Caco-2 (cell line): Measurements from ENCODE around the gene MCOLN2. TPM values are rescaled to one million over a fixed set of nuclear protein-coding genes. Genes with fewer than 3 reads are reported as not detected.

Source experiments
- BruUV-seq: library from RNA; stranded (reverse); fragments of 400-500 nt; replicated peaks from 2 replicates; lab custom pipeline; 2021; lab: Mats Ljungman, UMichigan
- CTCF ChIA-PET: fragments of 300-600 bp; sonication (Branson Sonifier 250); formaldehyde crosslinking; loops from one replicate; lab custom pipeline; 2022; ENCODE audit warnings: antibody characterized with exemption; lab: Charles Lee
- POLR2A ChIA-PET: fragments of 300-600 bp; sonication (Branson Sonifier 250); formaldehyde crosslinking; loops from one replicate; lab custom pipeline; 2022; ENCODE audit warnings: antibody characterized with exemption; lab: Charles Lee
- DNase-seq, 2 experiments: peaks; one replicate each; pipeline versions ENCODE4 v3.0.0 to v3.0.0-alpha.2; 2020 to 2022
- H3K27me3 ChIP-seq: replicated peaks from 2 replicates; pipeline ENCODE4 v1.6.0; 2011; ENCODE audit warnings: low read length; ENCODE audit not compliant: control insufficient read depth, insufficient read depth
- H3K36me3 ChIP-seq: 2 replicates; pipeline ENCODE4 v1.5.1; 2011; ENCODE audit warnings: low read length; ENCODE audit not compliant: control insufficient read depth, insufficient read depth
- H3K4me1 ChIP-seq: fragments of 250-450 bp; sonication (Bioruptor Pico); 2 replicates; pipeline ENCODE4 v1.5.1; 2020; ENCODE audit warnings: mild to moderate bottlenecking
- H3K4me3 ChIP-seq: 2 replicates; pipeline ENCODE4 v1.5.1; 2011; ENCODE audit warnings: low read depth, mild to moderate bottlenecking, control low read depth, low read length
- H3K9me3 ChIP-seq: fragments of 250-450 bp; sonication (Bioruptor Pico); 2 replicates; pipeline ENCODE4 v1.5.1; 2020; ENCODE audit warnings: mild to moderate bottlenecking, moderate library complexity
- H3K27ac Mint-ChIP-seq: one replicate; pipeline ENCODE4 v1.8.0; 2022; ENCODE audit warnings: mixed read lengths; ENCODE audit not compliant: unreplicated experiment
- H3K27me3 Mint-ChIP-seq: one replicate; pipeline ENCODE4 v1.8.0; 2022; ENCODE audit warnings: mixed read lengths; ENCODE audit not compliant: insufficient read depth, unreplicated experiment
- H3K36me3 Mint-ChIP-seq: one replicate; pipeline ENCODE4 v1.8.0; 2022; ENCODE audit warnings: mild to moderate bottlenecking, mixed read lengths; ENCODE audit not compliant: insufficient read depth, unreplicated experiment
- H3K4me1 Mint-ChIP-seq: one replicate; pipeline ENCODE4 v1.8.0; 2022; ENCODE audit warnings: low read depth, mixed read lengths; ENCODE audit not compliant: unreplicated experiment
- H3K4me3 Mint-ChIP-seq: one replicate; pipeline ENCODE4 v1.8.0; 2022; ENCODE audit warnings: mild to moderate bottlenecking, moderate library complexity, mixed read lengths; ENCODE audit not compliant: unreplicated experiment
- H3K9me3 Mint-ChIP-seq: one replicate; pipeline ENCODE4 v1.8.0; 2022; ENCODE audit warnings: mixed read lengths; ENCODE audit not compliant: unreplicated experiment
- CTCF ChIP-seq, 2 experiments: fragments of 200-600 bp in 1 of 2; IDR thresholded peaks; 1 replicate in 1 of 2; 2 replicates in 1 of 2; pipeline versions ENCODE4 v1.5.1 to v1.8.0; 2011 to 2022; ENCODE audit warnings: antibody characterized with exemption in 1 of 2, control low read depth in 1 of 2, inconsistent platforms in 1 of 2, low read depth in 1 of 2, low read length in 1 of 2, mild to moderate bottlenecking in 1 of 2, moderate library complexity in 1 of 2; ENCODE audit not compliant: insufficient read depth in 1 of 2, severe bottlenecking in 1 of 2, unreplicated experiment in 1 of 2
- intact Hi-C: fragments of 100-400 bp; cut with micrococcal nuclease; formaldehyde crosslinking; loops from one replicate; pipeline ENCODE4 v1.10.0; 2022; ENCODE audit not compliant: unreplicated experiment
- total RNA-seq: library from RNA; stranded (reverse); gene quantifications from 2 replicates; pipeline ENCODE4 v1.2.3, GENCODE V29; 2022

Gene MCOLN2
- total RNA-seq, 1 experiment from 2014 or later, result not detected

- no peaks in the 10 kb centered on the region for H3K27me3 ChIP-seq
- no peaks in the 10 kb centered on the region for H3K4me1 ChIP-seq
- ChIA-PET CTCF (no interaction called here), POLR2A (no interaction called here)
- no peak overlapping the region for H3K4me3 Mint-ChIP-seq
- no TSS peak for BruUV-seq
- no peaks in the 10 kb centered on the region for H3K36me3 ChIP-seq
- H3K9me3 ChIP-seq, result no peaks in the 10 kb centered on the region
- H3K4me1 Mint-ChIP-seq, result no peaks in the 10 kb centered on the region
- no peaks in the 10 kb centered on the region for H3K9me3 Mint-ChIP-seq
- no peak overlapping the region for H3K27ac Mint-ChIP-seq
- DNase-seq, result no peak
- H3K4me3 ChIP-seq, result no peak overlapping the region
- H3K36me3 Mint-ChIP-seq, result no peaks in the 10 kb centered on the region
- TF ChIP-seq CTCF (IDR thresholded peaks at IDR 0.05; ENCODE audit: insufficient read depth in 1 of 2, low read depth in 1 of 2, low read length in 1 of 2, severe bottlenecking in 1 of 2, unreplicated experiment in 1 of 2), result no peak
- peaks cover 21% of the 10 kb centered on the region for H3K27me3 Mint-ChIP-seq
- intact Hi-C loops, result no loop called here
These were observed 67.9 kb downstream of the MCOLN2 start for GRCh38 chr1:84928979-84929378.

- no peak overlapping the region for H3K27ac Mint-ChIP-seq
- no peaks in the 10 kb centered on the region for H3K4me1 ChIP-seq
- no peaks in the 10 kb centered on the region for H3K36me3 Mint-ChIP-seq
- intact Hi-C loops, result loop anchor here (5.0 kb wide), 1 partner anchor 1719 kb away; no protein-coding TSS in a partner anchor
- POLR2A ChIA-PET, result no interaction called here
- no TSS peak for BruUV-seq
- CTCF ChIA-PET, result no interaction called here
- H3K4me3 ChIP-seq, result no peak overlapping the region
- no peaks in the 10 kb centered on the region for H3K9me3 ChIP-seq
- TF ChIP-seq CTCF (IDR thresholded peaks at IDR 0.05; ENCODE audit: insufficient read depth in 1 of 2, low read depth in 1 of 2, low read length in 1 of 2, severe bottlenecking in 1 of 2, unreplicated experiment in 1 of 2), result no peak
- no peaks in the 10 kb centered on the region for H3K4me1 Mint-ChIP-seq
- no peaks in the 10 kb centered on the region for H3K36me3 ChIP-seq
- no peaks in the 10 kb centered on the region for H3K27me3 ChIP-seq
- no peaks in the 10 kb centered on the region for H3K9me3 Mint-ChIP-seq
- no peak for DNase-seq
- H3K27me3 Mint-ChIP-seq, result peaks cover 13% of the 10 kb centered on the region
- H3K4me3 Mint-ChIP-seq, result no peak overlapping the region
These were observed 73.6 kb downstream of the MCOLN2 start for GRCh38 chr1:84923317-84923716.

GRCh38 chr1:84920159-84920558, 76.8 kb downstream of the MCOLN2 start:
- Histone ChIP-seq H3K9me3 (no peaks in the 10 kb centered on the region), H3K27me3 (no peaks in the 10 kb centered on the region), H3K4me1 (no peaks in the 10 kb centered on the region), H3K4me3 (no peak overlapping the region), H3K36me3 (no peaks in the 10 kb centered on the region)
- Mint-ChIP-seq H3K4me1 (no peaks in the 10 kb centered on the region), H3K9me3 (no peaks in the 10 kb centered on the region), H3K27me3 (peaks cover 9% of the 10 kb centered on the region), H3K36me3 (no peaks in the 10 kb centered on the region), H3K27ac (no peak overlapping the region), H3K4me3 (no peak overlapping the region)
- ChIA-PET CTCF (no interaction called here), POLR2A (no interaction called here)
- TF ChIP-seq CTCF (IDR thresholded peaks at IDR 0.05; ENCODE audit: insufficient read depth in 1 of 2, low read depth in 1 of 2, low read length in 1 of 2, severe bottlenecking in 1 of 2, unreplicated experiment in 1 of 2), result no peak
- DNase-seq, result no peak
- intact Hi-C loops, result loop anchor here (5.0 kb wide), 1 partner anchor 1722 kb away; no protein-coding TSS in a partner anchor
- no TSS peak for BruUV-seq
